Tibial artery (tissue), 4 donors: ENCODE results near the gene RITA1.

Experiments used
- DNase-seq, 2 donors: peaks; one replicate each; pipeline ENCODE4 v3.0.0-alpha.2; 2019
- H3K27ac ChIP-seq, 2 donors: fragments of 200-600 bp; sonication (generic) in 1 of 2; 1 replicate in 1 of 2; 2 replicates in 1 of 2; pipeline ENCODE4 v1.5.1; 2018 to 2019; ENCODE audit warnings: mild to moderate bottlenecking in 1 of 2
- H3K27me3 ChIP-seq, 2 donors: fragments of 200-600 bp; sonication (generic) in 1 of 2; one replicate each; pipeline versions ENCODE4 v1.5.1 to v1.6.0; 2016 to 2019
- H3K36me3 ChIP-seq, 3 donors: fragments of 200-600 bp; sonication (generic) in 2 of 3; one replicate each; pipeline ENCODE4 v1.5.1; 2016 to 2019; ENCODE audit warnings: mild to moderate bottlenecking in 2 of 3
- H3K4me1 ChIP-seq, 4 donors: fragments of 200-600 bp; sonication (generic) in 2 of 4; 1 replicate in 3 of 4; 2 replicates in 1 of 4; pipeline ENCODE4 v1.5.1; 2016 to 2019
- H3K4me3 ChIP-seq, 2 donors: fragments of 200-600 bp; sonication (generic) in 1 of 2; 1 replicate in 1 of 2; 2 replicates in 1 of 2; pipeline ENCODE4 v1.5.1; 2018 to 2019; ENCODE audit warnings: mild to moderate bottlenecking in 2 of 2
- H3K9me3 ChIP-seq, 3 donors: fragments of 200-600 bp; sonication (generic) in 1 of 3; one replicate each; pipeline ENCODE4 v1.5.1; 2016 to 2019
- CTCF ChIP-seq, 2 experiments: fragments of 200-600 bp in 1 of 2; fragments of 450-650 bp in 1 of 2; IDR thresholded peaks; one replicate each; pipeline ENCODE4 v1.5.1; 2017 to 2019; ENCODE audit warnings: antibody characterized with exemption in 2 of 2, mild to moderate bottlenecking in 1 of 2, moderate library complexity in 1 of 2
- intact Hi-C: fragments of 100-400 bp; cut with DNase I; formaldehyde crosslinking; loops from one replicate; pipeline ENCODE4 v1.15.0; 2023; ENCODE audit warnings: low total_unique reads

Gene RITA1

GRCh38 chr12:113231235-113232088 is 45.9 kb downstream of the RITA1 start:
- H3K9me3 ChIP-seq, result no peaks in the 10 kb centered on the region
- intact Hi-C loops, result no loop called here
- no peak for TF ChIP-seq CTCF (IDR thresholded peaks at IDR 0.05)
- H3K27ac ChIP-seq, result peak overlapping the region; percentile 83 to 97
- peaks cover 4 to 97% (median 81%) of the 10 kb centered on the region in 4 donors for H3K4me1 ChIP-seq
- no peak overlapping the region for H3K4me3 ChIP-seq
- peak; percentile 1 to 5 for DNase-seq
- H3K27me3 ChIP-seq, result no peaks in the 10 kb centered on the region
- peaks cover 36 to 74% (median 61%) of the 10 kb centered on the region in 3 donors for H3K36me3 ChIP-seq

GRCh38 chr12:113232089-113232839 is 46.7 kb downstream of the RITA1 start:
- intact Hi-C loops, result no loop called here
- H3K4me1 ChIP-seq, result peaks cover 4 to 97% (median 82%) of the 10 kb centered on the region in 4 donors
- no peaks in the 10 kb centered on the region for H3K9me3 ChIP-seq
- peak overlapping the region; percentile 83 to 97 for H3K27ac ChIP-seq
- DNase-seq, result peak in 1 of 2 donors; percentile 66
- H3K36me3 ChIP-seq, result peaks cover 36 to 76% (median 57%) of the 10 kb centered on the region in 3 donors
- H3K27me3 ChIP-seq, result no peaks in the 10 kb centered on the region
- H3K4me3 ChIP-seq, result peak overlapping the region; percentile 24 to 39
- TF ChIP-seq CTCF (IDR thresholded peaks at IDR 0.05), result no peak

GRCh38 chr12:113232840-113233585 is 47.5 kb downstream of the RITA1 start:
- no peak for TF ChIP-seq CTCF (IDR thresholded peaks at IDR 0.05)
- DNase-seq, result peak; percentile 67 to 91

GRCh38 chr12:113233967-113234366 is 48.4 kb downstream of the RITA1 start:
- intact Hi-C loops, result no loop called here
- Histone ChIP-seq H3K4me1 (peaks cover 4 to 97% (median 82%) of the 10 kb centered on the region in 4 donors), H3K27me3 (no peaks in the 10 kb centered on the region), H3K27ac (peak overlapping the region; percentile 83 to 97), H3K36me3 (peaks cover 36 to 72% (median 57%) of the 10 kb centered on the region in 3 donors), H3K4me3 (no peak overlapping the region), H3K9me3 (no peaks in the 10 kb centered on the region)
- no peak for TF ChIP-seq CTCF (IDR thresholded peaks at IDR 0.05)
- DNase-seq, result peak in 1 of 2 donors; percentile 43

More at GRCh38 chr12:113232840-113233585, 47.5 kb downstream of the RITA1 start:
- Histone ChIP-seq H3K27ac (peak overlapping the region; percentile 83 to 97), H3K4me1 (peaks cover 0 to 97% (median 82%) of the 10 kb centered on the region in 4 donors), H3K36me3 (peaks cover 36 to 78% (median 57%) of the 10 kb centered on the region in 3 donors), H3K4me3 (peak overlapping the region; percentile 24 to 39), H3K27me3 (no peaks in the 10 kb centered on the region), H3K9me3 (no peaks in the 10 kb centered on the region)
- intact Hi-C loops, result no loop called here

- H3K27me3 ChIP-seq, result no peaks in the 10 kb centered on the region
- peak overlapping the region; percentile 83 to 97 for H3K27ac ChIP-seq
- no peak overlapping the region for H3K4me3 ChIP-seq
- H3K9me3 ChIP-seq, result no peaks in the 10 kb centered on the region
- H3K36me3 ChIP-seq, result peaks cover 36 to 67% (median 52%) of the 10 kb centered on the region in 3 donors
- intact Hi-C loops, result no loop called here
- TF ChIP-seq CTCF (IDR thresholded peaks at IDR 0.05), result no peak
- peaks cover 4 to 97% (median 82%) of the 10 kb centered on the region in 4 donors for H3K4me1 ChIP-seq
- DNase-seq, result peak in 1 of 2 donors; percentile 35
Observed at GRCh38 chr12:113234483-113234882, 49.0 kb downstream of the RITA1 start.
